Posterior vena cava (tissue), 2 donors: ENCODE results near the gene TNFRSF4. TPM values are rescaled to one million over a fixed set of nuclear protein-coding genes. Genes with fewer than 3 reads are reported as not detected.

ENCODE experiments used
- DNase-seq: peaks from one replicate; pipeline ENCODE4 v3.0.0-alpha.2; 2020; ENCODE audit warnings: low spot score
- intact Hi-C, 2 donors: fragments of 100-400 bp; cut with DNase I; formaldehyde crosslinking; loops; one replicate each; pipeline versions ENCODE4 v1.14.1 to v1.14.2; 2022 to 2023
- total RNA-seq, 2 donors: library from RNA; stranded (reverse); fragmentation: NEBNext Ultra II Directional; extraction: Animal tissue kit (Norgen Biotek cat#: 25700); gene quantifications; one replicate each; pipeline ENCODE4 v1.2.1, GENCODE V29; 2021
- donor health status: DM: yes; HTN: yes; CAD: no.
- donor health status: DM: yes; HTN: yes; CAD: no.

The TNFRSF4 gene
- total RNA-seq, 2 donors from 2014 or later = 2.0 to 2.8 TPM

GRCh38 chr1:1246577-1247340, 32.8 kb upstream of the TNFRSF4 start, which contains the start of gene C1QTNF12:
Gene C1QTNF12 (minus strand): TSS chr1:1246722. CDS start chr1:1246690, 32 bp downstream.
- intact Hi-C loops = no loop called here
- no peak for DNase-seq

GRCh38 chr1:1245817-1246576, 32.0 kb upstream of the TNFRSF4 start:
- no peak for DNase-seq
- intact Hi-C loops = no loop called here

GRCh38 chr1:1245178-1245816, 31.3 kb upstream of the TNFRSF4 start:
- intact Hi-C loops = no loop called here

GRCh38 chr1:1244192-1244811, 30.3 kb upstream of the TNFRSF4 start:
- intact Hi-C loops = no loop called here
- no peak for DNase-seq

More at GRCh38 chr1:1245178-1245816, 31.3 kb upstream of the TNFRSF4 start:
- DNase-seq = no peak

GRCh38 chr1:1243807-1244191, 29.8 kb upstream of the TNFRSF4 start:
- DNase-seq = no peak
- intact Hi-C loops = no loop called here

GRCh38 chr1:1243266-1243660, 29.3 kb upstream of the TNFRSF4 start:
- DNase-seq = no peak
- intact Hi-C loops = no loop called here

- intact Hi-C loops = no loop called here
- DNase-seq = no peak
These were observed 28.7 kb upstream of the TNFRSF4 start for GRCh38 chr1:1242461-1243265.

- intact Hi-C loops = no loop called here
- DNase-seq = no peak
These were observed 27.8 kb upstream of the TNFRSF4 start for GRCh38 chr1:1241588-1242219.

- intact Hi-C loops = no loop called here
- DNase-seq = no peak
These were observed 27.1 kb upstream of the TNFRSF4 start for GRCh38 chr1:1240822-1241587.

GRCh38 chr1:1240348-1240732, 26.4 kb upstream of the TNFRSF4 start:
- DNase-seq = no peak
- intact Hi-C loops = no loop called here

GRCh38 chr1:1239614-1240347, 25.8 kb upstream of the TNFRSF4 start:
- intact Hi-C loops = no loop called here
- DNase-seq = no peak

- intact Hi-C loops = no loop called here
These were observed 25.3 kb upstream of the TNFRSF4 start for GRCh38 chr1:1239227-1239613.

GRCh38 chr1:1238702-1239178, 24.8 kb upstream of the TNFRSF4 start:
- intact Hi-C loops = no loop called here

More at GRCh38 chr1:1239227-1239613, 25.3 kb upstream of the TNFRSF4 start:
- DNase-seq = no peak

GRCh38 chr1:1237874-1238701, 24.1 kb upstream of the TNFRSF4 start:
- intact Hi-C loops = no loop called here

More at GRCh38 chr1:1238702-1239178, 24.8 kb upstream of the TNFRSF4 start:
- no peak for DNase-seq

GRCh38 chr1:1236945-1237873, 23.3 kb upstream of the TNFRSF4 start:
- DNase-seq = no peak
- intact Hi-C loops = no loop called here

More at GRCh38 chr1:1237874-1238701, 24.1 kb upstream of the TNFRSF4 start:
- DNase-seq = no peak
